Measurements from ENCODE around the gene EEF1A2.

DNA sequence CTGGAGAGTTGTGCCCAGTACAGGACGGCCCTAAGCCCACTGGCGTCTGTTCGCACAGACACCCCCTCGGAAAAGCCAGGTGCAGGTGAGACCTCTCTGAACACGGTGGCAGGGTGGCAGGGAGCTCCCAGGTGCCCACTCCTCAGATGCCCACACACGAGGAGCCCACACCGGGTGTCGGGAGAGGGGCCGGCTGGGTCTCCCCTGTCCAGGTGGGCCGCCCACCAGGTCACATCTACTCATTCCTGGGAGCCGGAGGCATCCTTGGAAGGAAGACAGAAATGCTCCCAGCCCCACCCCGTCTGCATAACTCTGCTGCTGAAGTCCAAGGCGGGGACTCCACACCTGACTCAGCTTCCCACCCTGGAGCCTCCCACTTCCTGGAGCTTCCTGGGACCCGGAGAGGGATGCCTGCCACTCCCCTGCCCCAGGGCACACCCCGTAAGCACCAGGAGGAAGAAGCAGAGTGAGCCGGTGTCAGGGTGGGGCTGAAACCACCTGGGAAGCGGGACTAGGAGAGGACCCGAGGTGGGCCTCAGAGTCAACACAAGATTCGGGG is 46.2 kb upstream of the EEF1A2 start:
- TF ChIP-seq, protein P1, sequence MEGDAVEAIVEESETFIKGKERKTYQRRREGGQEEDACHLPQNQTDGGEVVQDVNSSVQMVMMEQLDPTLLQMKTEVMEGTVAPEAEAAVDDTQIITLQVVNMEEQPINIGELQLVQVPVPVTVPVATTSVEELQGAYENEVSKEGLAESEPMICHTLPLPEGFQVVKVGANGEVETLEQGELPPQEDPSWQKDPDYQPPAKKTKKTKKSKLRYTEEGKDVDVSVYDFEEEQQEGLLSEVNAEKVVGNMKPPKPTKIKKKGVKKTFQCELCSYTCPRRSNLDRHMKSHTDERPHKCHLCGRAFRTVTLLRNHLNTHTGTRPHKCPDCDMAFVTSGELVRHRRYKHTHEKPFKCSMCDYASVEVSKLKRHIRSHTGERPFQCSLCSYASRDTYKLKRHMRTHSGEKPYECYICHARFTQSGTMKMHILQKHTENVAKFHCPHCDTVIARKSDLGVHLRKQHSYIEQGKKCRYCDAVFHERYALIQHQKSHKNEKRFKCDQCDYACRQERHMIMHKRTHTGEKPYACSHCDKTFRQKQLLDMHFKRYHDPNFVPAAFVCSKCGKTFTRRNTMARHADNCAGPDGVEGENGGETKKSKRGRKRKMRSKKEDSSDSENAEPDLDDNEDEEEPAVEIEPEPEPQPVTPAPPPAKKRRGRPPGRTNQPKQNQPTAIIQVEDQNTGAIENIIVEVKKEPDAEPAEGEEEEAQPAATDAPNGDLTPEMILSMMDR (IDR thresholded peaks at IDR 0.05) = no peak
- TF ChIP-seq POLR2A (IDR thresholded peaks at IDR 0.05) = no peak

Measured in right lobe of liver (tissue), 4 donors.